K562 (cell line): ENCODE measurements around the gene EPHA1. TPM values are rescaled to one million over a fixed set of nuclear protein-coding genes. Genes with fewer than 3 reads are reported as not detected.

ENCODE experiments used
- ARHGAP35 ChIP-seq: fragments of 450-650 bp; IDR thresholded peaks from 2 replicates; pipeline ENCODE4 v1.6.1; 2018; ENCODE audit not compliant: partially characterized antibody
- BCLAF1 ChIP-seq, 2 experiments: fragments of 450-650 bp in 1 of 2; IDR thresholded peaks; 2 replicates each; pipeline ENCODE4 v1.6.1; 2011 to 2017; ENCODE audit warnings: low read depth in 2 of 2, antibody characterized with exemption in 1 of 2, borderline replicate concordance in 1 of 2, low read length in 1 of 2, mild to moderate bottlenecking in 1 of 2, mixed read lengths in 1 of 2; ENCODE audit not compliant: control insufficient read depth in 1 of 2
- HCFC1 ChIP-seq: IDR thresholded peaks from 2 replicates; pipeline ENCODE4 v1.6.1; 2012; ENCODE audit warnings: low read depth, low read length, improper control_type of control experiment
- HDGF ChIP-seq: fragments of 450-650 bp; IDR thresholded peaks from 2 replicates; pipeline ENCODE4 v1.6.1; 2016
- MYC ChIP-seq, 2 experiments: fragments of 250-450 bp in 1 of 2; sonication (Bioruptor Pico) in 1 of 2; IDR thresholded peaks; 2 replicates each; pipeline versions ENCODE4 v1.5.1 to v1.6.1; 2012 to 2021; ENCODE audit warnings: low read depth in 2 of 2, borderline replicate concordance in 1 of 2, improper control_type of control experiment in 1 of 2, low read length in 1 of 2, mild to moderate bottlenecking in 1 of 2, moderate library complexity in 1 of 2
- PHF20 ChIP-seq: fragments of 450-650 bp; IDR thresholded peaks from 2 replicates; pipeline ENCODE4 v1.6.1; 2018; ENCODE audit not compliant: partially characterized antibody
- POLR2B ChIP-seq: fragments of 450-650 bp; IDR thresholded peaks from 2 replicates; pipeline ENCODE4 v1.6.1; 2018; ENCODE audit warnings: low read depth; ENCODE audit not compliant: partially characterized antibody
- SMARCA5 ChIP-seq: fragments of 450-650 bp; IDR thresholded peaks from 2 replicates; pipeline ENCODE4 v1.6.1; 2016
- ZBTB26 ChIP-seq: fragments of 450-650 bp; formaldehyde crosslinking; IDR thresholded peaks from 2 replicates; pipeline ENCODE4 v1.4.0; 2022; ENCODE audit warnings: missing genetic modification characterization
- ZNF253 ChIP-seq: fragments of 250-450 bp; sonication (Bioruptor Pico); conservative IDR thresholded peaks from 2 replicates; pipeline ENCODE4 v1.6.1; 2021; ENCODE audit warnings: mild to moderate bottlenecking
- polyA plus RNA-seq, 8 experiments: library from polyadenylated mRNA; depleted of rRNA in 4 of 8; stranded (reverse) in 5 of 8; unstranded in 3 of 8; fragments of >200 nt; fragmentation: Nextera tagmentation in 2 of 8; fragmentation: Illumina TruSeq in 1 of 8; extraction: Ambion mirVana in 2 of 8; extraction: Trizol in 1 of 8; gene quantifications; 2 replicates each; pipeline versions ENCODE4 v1.2.1 to v1.2.3, GENCODE V29; 2011 to 2014; ENCODE audit warnings: inconsistent platforms in 1 of 8, missing spikeins in 1 of 8
- total RNA-seq, 7 experiments: library from RNA; depleted of rRNA in 6 of 7; stranded (reverse); fragments of >200 nt in 6 of 7; fragmentation: Illumina TruSeq in 2 of 7; extraction: Trizol in 2 of 7; gene quantifications; 2 replicates each; pipeline versions ENCODE4 v1.2.1 to v1.2.3, GENCODE V29; 2011 to 2021; ENCODE audit warnings: low replicate concordance in 1 of 7
- TF ChIP-seq, protein P1 (sequence below), 2 experiments: fragments of 450-650 bp in 1 of 2; sonication (generic) in 1 of 2; formaldehyde crosslinking; conservative IDR thresholded peaks; 2 replicates each; pipeline versions ENCODE4 v1.4.0 to v1.8.1; 2020 to 2022; ENCODE audit warnings: mild to moderate bottlenecking in 1 of 2, missing genetic modification reagents in 1 of 2

EPHA1 gene
- total and polyA plus RNA-seq, 9 of the 15 experiments (the other 6 are each of a cell fraction or from before 2014, with no cell fraction given), result 0.22 to 0.57 (median 0.32) TPM; not detected in 6

GRCh38 chr7:143384661-143385631 lies 23.7 kb downstream of the EPHA1 start (continued):
- TF ChIP-seq MYC (IDR thresholded peaks at IDR 0.05; ENCODE audit: low read depth, low read length) (no peak), MYC (CRISPR knock-in tag; IDR thresholded peaks at IDR 0.05; ENCODE audit: borderline replicate concordance, low read depth) (no peak), BCLAF1 (IDR thresholded peaks at IDR 0.05; ENCODE audit: borderline replicate concordance in 1 of 2, control insufficient read depth in 1 of 2, low read depth in 2 of 2, low read length in 1 of 2) (0 out of 4 replicates have a peak, but pooled peaks of 1 of the 2 experiments have one; percentile 1), ZBTB26 (CRISPR knock-in tag) (peak; percentile 98; the same call in 1 of the 2 replicates), ARHGAP35 (peak; percentile 63), ZNF253 (CRISPR knock-in tag) (0 out of 2 replicates have a peak, but pooled peaks have one; percentile 20), HCFC1 (no peak), PHF20 (peak; percentile 56), SMARCA5 (peak; percentile 62; the same call in 1 of the 2 replicates), POLR2B (peak; percentile 72), HDGF (peak; percentile 75; the same call in 1 of the 2 replicates)
- TF ChIP-seq, protein P1, sequence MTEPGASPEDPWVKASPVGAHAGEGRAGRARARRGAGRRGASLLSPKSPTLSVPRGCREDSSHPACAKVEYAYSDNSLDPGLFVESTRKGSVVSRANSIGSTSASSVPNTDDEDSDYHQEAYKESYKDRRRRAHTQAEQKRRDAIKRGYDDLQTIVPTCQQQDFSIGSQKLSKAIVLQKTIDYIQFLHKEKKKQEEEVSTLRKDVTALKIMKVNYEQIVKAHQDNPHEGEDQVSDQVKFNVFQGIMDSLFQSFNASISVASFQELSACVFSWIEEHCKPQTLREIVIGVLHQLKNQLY (CRISPR knock-in tag; conservative IDR thresholded peaks at IDR 0.05), result no peak
- TF ChIP-seq, all 486 proteins: peak for 32
